H1 (cell line): Measurements from ENCODE around the gene RPL23. TPM values are rescaled to one million over a fixed set of nuclear protein-coding genes. Genes with fewer than 3 reads are reported as not detected.

Experiments
- polyA plus RNA-seq, 7 experiments: library from polyadenylated mRNA; depleted of rRNA in 3 of 7; stranded (reverse) in 5 of 7; unstranded in 2 of 7; fragments of >200 nt in 5 of 7; fragments of 200-250 nt in 2 of 7; gene quantifications; 1 replicate in 5 of 7; 2 replicates in 1 of 7; 4 replicates in 1 of 7; pipeline versions ENCODE4 v1.2.1 to v1.2.3, GENCODE V29; 2011 to 2013; ENCODE audit warnings: missing spikeins in 2 of 7, mixed read lengths in 2 of 7
- total RNA-seq: library from RNA; stranded (reverse); fragmentation: NEBNext Ultra II Directional; extraction: Animal tissue kit (Norgen Biotek cat#: 25700); gene quantifications from 2 replicates; pipeline ENCODE4 v1.2.1, GENCODE V29; 2021
- TF ChIP-seq, protein P1 (sequence below): IDR thresholded peaks from 2 replicates; pipeline ENCODE4 v1.6.1; 2012; ENCODE audit warnings: inconsistent platforms

RPL23 gene
- total and polyA plus RNA-seq, 2 of the 8 experiments (the other 6 are each of a cell fraction or from before 2014, with no cell fraction given) = 2,148 to 2,502 TPM

GRCh38 chr17:38852771-38853291 is 690 bp downstream of the RPL23 start (continued):
- TF ChIP-seq, protein P1, sequence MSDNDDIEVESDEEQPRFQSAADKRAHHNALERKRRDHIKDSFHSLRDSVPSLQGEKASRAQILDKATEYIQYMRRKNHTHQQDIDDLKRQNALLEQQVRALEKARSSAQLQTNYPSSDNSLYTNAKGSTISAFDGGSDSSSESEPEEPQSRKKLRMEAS = 0 out of 2 replicates have a peak, but pooled peaks have one; percentile 7
